HG03575 (cell line): ENCODE measurements around the gene ZNF275.

Experiments
- ATAC-seq: cut with Tn5 transposase; IDR thresholded peaks from one replicate; pipeline ENCODE4 v1.9.1; 2021; ENCODE audit not compliant: unreplicated experiment, insufficient number of reproducible peaks, low FRiP score; ENCODE audit errors: extremely low read depth

Gene ZNF275

DNA sequence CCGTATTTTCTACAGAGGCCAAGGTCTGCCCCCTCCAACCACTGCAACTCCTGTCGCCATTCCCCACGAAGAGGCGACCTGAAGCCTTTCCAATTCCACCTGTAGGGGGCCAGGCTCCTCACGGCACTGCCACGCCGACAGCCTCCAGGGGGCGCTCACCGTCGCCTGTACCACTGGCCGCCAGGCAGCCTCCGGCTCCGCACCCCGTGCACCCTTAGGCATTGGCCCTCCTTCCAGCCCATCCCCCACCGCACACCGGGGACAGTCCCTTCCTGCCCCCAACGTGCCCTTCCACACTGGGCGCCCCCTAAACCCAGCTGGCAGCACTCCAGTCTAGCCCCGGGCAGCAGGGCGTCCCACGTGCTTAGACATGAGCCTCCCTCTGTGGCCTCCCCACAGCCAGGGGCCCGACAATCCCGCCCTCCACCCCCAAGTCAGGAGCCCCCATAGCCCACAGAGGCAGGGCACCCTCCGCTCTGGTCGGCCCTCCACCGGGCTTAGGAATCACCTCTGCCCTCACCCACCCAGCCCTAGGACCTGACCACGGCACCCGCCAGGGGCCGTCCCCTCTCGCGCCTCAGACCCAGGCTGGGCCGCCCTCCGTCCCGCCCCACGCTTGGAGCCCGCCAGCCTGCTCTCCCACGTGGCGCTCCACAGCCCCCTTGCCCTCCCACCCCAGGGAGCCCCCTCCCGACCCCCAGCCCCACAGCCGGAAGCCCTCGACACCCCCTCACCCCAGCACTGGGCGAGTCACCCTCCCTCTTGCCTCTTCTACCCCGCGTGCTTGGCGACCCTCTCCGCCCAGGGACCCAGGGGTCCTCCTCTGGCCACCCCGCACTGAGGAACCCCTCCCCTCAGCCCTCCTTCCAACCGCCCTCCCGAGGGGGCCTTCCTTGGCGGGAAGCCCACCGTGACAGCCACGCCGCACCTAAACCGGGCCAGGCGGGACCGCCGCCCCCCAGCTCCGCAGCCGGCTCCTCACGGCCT is 66.5 kb downstream of the ZNF275 start:
- ATAC-seq = no peak

DNA sequence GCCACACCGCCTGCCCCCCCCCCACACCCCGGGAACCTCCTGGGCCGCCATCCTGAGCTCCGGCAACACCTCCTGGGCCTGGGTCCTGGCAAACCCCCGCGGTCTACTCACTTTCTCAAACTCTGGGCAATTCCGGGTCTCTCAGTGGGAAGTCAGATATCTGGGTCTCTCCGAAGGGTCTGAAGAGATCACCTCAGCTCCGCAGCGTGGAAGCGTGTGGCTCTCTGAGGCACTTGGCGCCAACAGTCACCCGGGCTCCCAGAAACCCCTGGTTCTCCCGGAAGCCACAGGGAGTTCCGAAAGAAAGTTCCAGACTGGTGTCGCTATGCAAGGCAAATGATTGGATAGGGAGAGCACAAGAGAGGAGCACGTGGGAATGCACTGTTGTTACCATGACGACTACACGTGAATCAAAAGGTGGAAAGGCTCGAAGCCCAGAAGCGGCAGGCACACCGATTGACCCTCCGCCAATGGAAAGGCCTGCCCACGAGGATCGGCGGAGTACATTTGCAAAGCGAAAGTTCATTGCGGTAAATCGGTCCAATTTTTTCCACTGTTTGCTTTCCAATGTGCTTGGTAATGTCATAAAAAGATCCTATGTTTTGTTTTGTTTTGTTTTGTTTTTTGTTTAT is 67.3 kb downstream of the ZNF275 start, which contains the start of gene PNMA6E:
Gene PNMA6E (minus strand): TSS at position 218 of the 632 bp plus-strand sequence. CDS start 2,501 bp downstream, outside the sequence.
- no peak for ATAC-seq
